NT2/D1 (cell line): ENCODE data around the gene PFKP.

Source experiments
- DNase-seq: peaks from one replicate; pipeline ENCODE4 v3.0.0-alpha.2; 2011; ENCODE audit warnings: low read depth, low spot score
- H3K27me3 ChIP-seq: 2 replicates; pipeline ENCODE4 v1.6.0; 2011; ENCODE audit warnings: mild to moderate bottlenecking; ENCODE audit not compliant: insufficient read length, insufficient read depth
- H3K36me3 ChIP-seq: 2 replicates; pipeline ENCODE4 v1.6.1; 2011; ENCODE audit warnings: mild to moderate bottlenecking, low read length, mixed read lengths; ENCODE audit not compliant: insufficient read depth, insufficient read length
- H3K4me1 ChIP-seq: 2 replicates; pipeline ENCODE4 v1.5.1; 2011; ENCODE audit not compliant: insufficient read depth, insufficient read length
- H3K4me3 ChIP-seq: 2 replicates; pipeline ENCODE4 v1.5.1; 2011; ENCODE audit warnings: low read depth; ENCODE audit not compliant: insufficient read length
- H3K9ac ChIP-seq: 2 replicates; pipeline ENCODE4 v1.6.0; 2011; ENCODE audit warnings: low read depth; ENCODE audit not compliant: insufficient read length
- H3K9me3 ChIP-seq: 2 replicates; pipeline ENCODE4 v1.5.1; 2011; ENCODE audit warnings: mild to moderate bottlenecking, low read length; ENCODE audit not compliant: insufficient read depth
- SUZ12 ChIP-seq: IDR thresholded peaks from 2 replicates; pipeline ENCODE4 v1.6.1; 2011; ENCODE audit not compliant: insufficient read length, insufficient read depth; ENCODE audit errors: extremely low read depth
- YY1 ChIP-seq: IDR thresholded peaks from 2 replicates; pipeline ENCODE4 v1.6.1; 2011; ENCODE audit not compliant: insufficient read length, insufficient read depth
- ZNF274 ChIP-seq: IDR thresholded peaks from 2 replicates; pipeline ENCODE4 v1.6.1; 2011; ENCODE audit warnings: mild to moderate bottlenecking, low read depth, low read length

Gene PFKP

DNA sequence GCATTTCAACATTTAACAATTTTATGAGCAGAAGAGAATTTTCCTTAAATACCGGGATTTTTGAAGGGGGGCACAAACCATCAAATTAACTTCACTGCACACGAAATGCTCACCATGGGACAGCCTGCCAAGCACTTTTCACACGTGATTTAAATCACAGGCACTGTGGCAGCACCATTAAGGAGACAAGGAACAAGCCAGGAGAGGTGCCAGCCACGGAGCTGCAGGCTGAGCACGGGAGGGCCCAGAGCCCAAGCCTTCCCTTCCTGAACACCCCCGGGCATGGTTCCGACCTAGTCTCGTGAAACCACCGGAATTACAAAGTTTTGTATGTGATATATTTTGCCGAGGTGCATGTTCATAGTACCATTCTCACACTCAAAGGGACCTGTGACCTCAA lies 91.8 kb downstream of the PFKP start:
- Histone ChIP-seq H3K9ac (no peak overlapping the region), H3K4me3 (no peak overlapping the region), H3K36me3 (peaks cover 71% of the 10 kb centered on the region), H3K4me1 (no peaks in the 10 kb centered on the region), H3K27me3 (no peaks in the 10 kb centered on the region), H3K9me3 (no peaks in the 10 kb centered on the region)
- DNase-seq = no peak
- no peak for TF ChIP-seq YY1
- TF ChIP-seq SUZ12 = no peak
- TF ChIP-seq ZNF274 = no peak

DNA sequence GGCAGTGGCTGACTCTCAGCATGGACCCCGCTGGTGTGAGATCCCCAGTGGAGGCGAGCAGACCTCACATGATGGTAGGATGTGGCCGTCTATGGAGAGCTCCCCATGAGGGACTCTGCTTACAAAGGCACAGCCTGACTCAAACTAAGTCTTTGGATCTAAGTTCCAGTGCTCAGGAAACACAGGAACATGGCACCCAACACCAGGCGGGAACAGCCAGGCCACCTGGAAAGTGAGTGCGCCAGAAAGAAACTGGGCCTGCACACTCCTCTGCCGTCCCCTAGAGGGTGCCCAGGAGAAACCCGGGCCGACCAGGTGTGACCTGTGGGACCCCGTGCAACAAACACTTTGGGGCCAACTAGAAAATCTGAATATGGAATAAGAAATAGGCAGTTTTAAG lies 95.2 kb downstream of the PFKP start:
- Histone ChIP-seq H3K4me3 (no peak overlapping the region), H3K36me3 (peaks cover 75% of the 10 kb centered on the region), H3K4me1 (no peaks in the 10 kb centered on the region), H3K27me3 (no peaks in the 10 kb centered on the region), H3K9me3 (no peaks in the 10 kb centered on the region), H3K9ac (no peak overlapping the region)
- TF ChIP-seq SUZ12 = no peak
- TF ChIP-seq YY1 = no peak
- TF ChIP-seq ZNF274 = no peak
- no peak for DNase-seq

- Histone ChIP-seq H3K4me3 (no peak overlapping the region), H3K36me3 (peaks cover 82% of the 10 kb centered on the region), H3K9ac (no peak overlapping the region), H3K4me1 (no peaks in the 10 kb centered on the region), H3K27me3 (no peaks in the 10 kb centered on the region), H3K9me3 (no peaks in the 10 kb centered on the region)
- no peak for TF ChIP-seq SUZ12
- no peak for TF ChIP-seq ZNF274
- no peak for TF ChIP-seq YY1
- DNase-seq = no peak
Measured at GRCh38 chr10:3163879-3164278, 96.5 kb downstream of the PFKP start.

GRCh38 chr10:3165196-3165595 lies 97.8 kb downstream of the PFKP start:
- Histone ChIP-seq H3K4me3 (no peak overlapping the region), H3K4me1 (no peaks in the 10 kb centered on the region), H3K27me3 (no peaks in the 10 kb centered on the region), H3K36me3 (peaks cover 84% of the 10 kb centered on the region), H3K9ac (no peak overlapping the region), H3K9me3 (no peaks in the 10 kb centered on the region)
- no peak for TF ChIP-seq SUZ12
- no peak for TF ChIP-seq YY1
- TF ChIP-seq ZNF274 = no peak
- no peak for DNase-seq

DNA sequence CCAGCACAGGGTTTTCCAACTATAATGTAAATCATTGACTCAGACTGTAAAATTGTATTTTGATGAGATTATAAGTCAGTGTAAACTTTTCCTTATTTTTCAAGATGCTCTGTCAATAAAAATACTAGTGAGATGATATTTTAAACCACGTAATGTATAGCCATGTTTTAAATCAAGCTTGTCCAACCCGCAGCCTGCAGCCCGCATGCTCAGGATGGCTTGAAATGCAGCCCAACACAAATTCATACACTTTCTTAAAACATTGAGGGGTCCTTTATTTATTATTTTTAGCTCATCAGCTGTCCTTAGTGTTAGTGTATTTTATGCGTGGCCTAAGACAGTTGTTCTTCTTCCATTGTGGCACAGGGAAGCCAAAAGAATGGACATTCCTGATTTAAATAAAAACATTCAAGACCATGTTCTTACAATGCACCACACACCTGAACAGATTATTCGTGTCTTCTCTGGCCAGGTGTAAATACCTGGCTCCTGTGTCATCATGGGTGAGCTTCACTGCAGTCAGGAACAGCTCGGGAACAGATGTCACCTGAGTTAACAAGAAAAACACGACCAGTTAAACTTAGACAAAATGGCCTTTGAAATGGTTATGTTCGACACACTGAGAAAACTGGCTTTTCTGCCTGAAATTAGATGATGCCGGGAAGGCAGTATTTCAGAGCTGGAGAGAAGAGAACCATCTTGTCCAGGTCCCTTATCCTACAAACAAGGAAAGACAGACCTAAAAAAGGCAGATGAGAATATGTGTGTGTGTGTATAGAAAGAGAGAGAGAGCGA lies 99.3 kb downstream of the PFKP start:
- H3K4me3 ChIP-seq = no peak overlapping the region
- H3K27me3 ChIP-seq = no peaks in the 10 kb centered on the region
- no peak overlapping the region for H3K9ac ChIP-seq
- no peak for TF ChIP-seq ZNF274
- no peak for TF ChIP-seq YY1
- TF ChIP-seq SUZ12 = no peak
- H3K36me3 ChIP-seq = peaks cover 79% of the 10 kb centered on the region
- H3K4me1 ChIP-seq = no peaks in the 10 kb centered on the region
- no peaks in the 10 kb centered on the region for H3K9me3 ChIP-seq
- DNase-seq = no peak

DNA sequence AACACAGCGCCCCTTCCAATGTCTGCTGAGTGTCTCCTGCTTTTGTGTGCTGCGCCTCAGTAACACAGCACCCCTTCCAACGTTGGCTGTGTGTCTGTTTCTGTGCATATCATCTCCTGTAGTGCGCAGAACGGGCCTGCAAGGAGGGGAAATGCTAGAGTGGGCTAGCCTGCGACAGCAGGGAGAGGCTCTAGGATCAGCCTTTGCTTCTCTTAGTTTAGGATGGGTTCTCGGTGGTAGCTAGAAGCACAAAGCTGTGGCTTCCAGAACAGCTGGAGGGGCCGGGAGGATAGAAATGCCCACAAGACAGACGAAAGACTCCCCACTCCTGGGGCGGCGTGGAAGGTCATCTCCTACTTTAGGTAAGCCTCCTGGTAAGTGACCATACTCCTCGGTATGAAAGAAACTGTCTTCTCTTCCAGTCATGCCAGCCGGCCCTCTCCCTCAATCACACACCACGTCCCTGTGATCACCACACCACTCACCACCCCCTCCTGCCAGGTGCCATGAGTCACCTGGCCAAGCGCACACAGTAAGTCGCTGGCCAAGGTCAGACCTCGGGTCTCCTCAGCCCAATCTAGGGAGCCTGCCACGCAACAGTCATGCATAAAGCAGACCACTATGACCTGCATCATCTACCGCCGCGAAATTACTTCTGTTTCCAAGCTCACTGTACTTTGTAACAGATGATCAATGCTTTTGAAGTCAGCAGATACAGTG lies 100.4 kb downstream of the PFKP start:
- no peaks in the 10 kb centered on the region for H3K9me3 ChIP-seq
- no peaks in the 10 kb centered on the region for H3K27me3 ChIP-seq
- no peak for DNase-seq
- no peak overlapping the region for H3K9ac ChIP-seq
- no peaks in the 10 kb centered on the region for H3K4me1 ChIP-seq
- peaks cover 70% of the 10 kb centered on the region for H3K36me3 ChIP-seq
- TF ChIP-seq SUZ12 = no peak
- no peak for TF ChIP-seq ZNF274
- no peak for TF ChIP-seq YY1
- H3K4me3 ChIP-seq = no peak overlapping the region

DNA sequence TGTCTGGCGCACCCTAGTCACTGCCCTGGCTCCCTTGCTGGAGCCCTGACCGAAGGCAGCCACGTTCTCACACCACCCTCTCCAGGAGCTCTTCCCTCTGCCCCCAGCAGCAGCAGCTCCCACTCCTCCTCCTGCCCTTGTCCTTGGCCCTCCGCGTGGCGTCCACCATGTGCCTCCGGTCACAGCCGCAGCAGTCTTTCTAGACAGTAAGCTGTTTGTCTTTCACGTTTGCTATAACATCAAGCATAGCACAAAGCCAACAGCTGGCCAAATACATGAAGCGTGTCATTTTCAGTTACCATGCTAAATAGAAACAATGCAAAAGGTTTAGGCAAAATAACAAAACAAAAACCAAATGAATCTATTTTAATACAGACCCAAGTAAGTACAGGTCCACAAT lies 101.9 kb downstream of the PFKP start:
- no peak for DNase-seq
- no peaks in the 10 kb centered on the region for H3K9me3 ChIP-seq
- no peaks in the 10 kb centered on the region for H3K4me1 ChIP-seq
- no peaks in the 10 kb centered on the region for H3K27me3 ChIP-seq
- H3K4me3 ChIP-seq = no peak overlapping the region
- TF ChIP-seq SUZ12 = no peak
- peaks cover 57% of the 10 kb centered on the region for H3K36me3 ChIP-seq
- H3K9ac ChIP-seq = no peak overlapping the region
